K562 (cell line): Measurements from ENCODE around the gene CTCF. TPM values are rescaled to one million over a fixed set of nuclear protein-coding genes. Genes with fewer than 3 reads are reported as not detected.
A peak's percentile ranks its signal among the peaks of the same experiment; 100 is the strongest.

ENCODE experiments used
- E2F5 ChIP-seq: sonication (generic); formaldehyde crosslinking; IDR thresholded peaks from 2 replicates; pipeline ENCODE4 v1.8.0; 2022; ENCODE audit warnings: mild to moderate bottlenecking, missing genetic modification reagents
- ETS2 ChIP-seq: IDR thresholded peaks from 2 replicates; pipeline ENCODE4 v1.6.1; 2016; ENCODE audit warnings: borderline replicate concordance, missing genetic modification characterization, mild to moderate bottlenecking, moderate library complexity, missing compliant biosample characterization; ENCODE audit not compliant: poor library complexity, severe bottlenecking
- ETV1 ChIP-seq: fragments of 450-650 bp; conservative IDR thresholded peaks from 2 replicates; pipeline ENCODE4 v1.6.1; 2016; ENCODE audit warnings: missing genetic modification characterization, control low read depth, low read depth, missing compliant biosample characterization
- FOXA3 ChIP-seq, 2 experiments: fragments of 450-650 bp in 1 of 2; sonication (generic) in 1 of 2; formaldehyde crosslinking; IDR thresholded peaks in 1 of 2; conservative IDR thresholded peaks in 1 of 2; 2 replicates each; pipeline versions ENCODE4 v1.4.0 to v1.8.0; 2020 to 2022; ENCODE audit warnings: mild to moderate bottlenecking in 2 of 2, missing genetic modification reagents in 1 of 2
- GTF2A2 ChIP-seq: IDR thresholded peaks from 2 replicates; pipeline ENCODE4 v1.6.1; 2016; ENCODE audit warnings: mild to moderate bottlenecking, missing genetic modification characterization, missing compliant biosample characterization
- MNT ChIP-seq, 2 experiments: fragments of 450-650 bp; conservative IDR thresholded peaks; 2 replicates each; pipeline ENCODE4 v1.6.1; 2017; ENCODE audit warnings: mild to moderate bottlenecking in 2 of 2, moderate library complexity in 2 of 2
- NKRF ChIP-seq: fragments of 450-650 bp; IDR thresholded peaks from 2 replicates; pipeline ENCODE4 v1.6.1; 2016; ENCODE audit warnings: borderline replicate concordance
- NR4A1 ChIP-seq, 2 experiments: fragments of 250-450 bp in 1 of 2; fragments of 450-650 bp in 1 of 2; sonication (Bioruptor Pico) in 1 of 2; IDR thresholded peaks; 2 replicates each; pipeline versions ENCODE4 v1.4.0 to v1.6.1; 2016 to 2020; ENCODE audit warnings: mild to moderate bottlenecking in 2 of 2, missing compliant biosample characterization in 1 of 2, missing genetic modification characterization in 1 of 2, moderate library complexity in 1 of 2
- POLR2AphosphoS5 ChIP-seq: IDR thresholded peaks from 2 replicates; pipeline ENCODE4 v1.6.1; 2011; ENCODE audit warnings: mild to moderate bottlenecking, low read depth, low read length, moderate library complexity; ENCODE audit not compliant: control insufficient read depth, insufficient read depth
- POLR2G ChIP-seq: fragments of 200-400 bp; formaldehyde crosslinking; IDR thresholded peaks from 2 replicates; pipeline ENCODE4 v1.6.1; 2017; ENCODE audit warnings: low read depth, mild to moderate bottlenecking, antibody characterized with exemption, low read length, moderate library complexity
- SUPT5H ChIP-seq: fragments of 450-650 bp; IDR thresholded peaks from 2 replicates; pipeline ENCODE4 v1.6.1; 2016
- TFAP4 ChIP-seq: sonication (generic); formaldehyde crosslinking; IDR thresholded peaks from 2 replicates; pipeline ENCODE4 v1.8.0; 2022; ENCODE audit warnings: missing genetic modification reagents, mild to moderate bottlenecking, moderate library complexity, borderline replicate concordance
- THRAP3 ChIP-seq: fragments of 450-650 bp; IDR thresholded peaks from 2 replicates; pipeline ENCODE4 v1.6.1; 2016; ENCODE audit warnings: mild to moderate bottlenecking, inconsistent platforms, borderline replicate concordance
- U2AF2 ChIP-seq: fragments of 200-400 bp; formaldehyde crosslinking; optimal IDR thresholded peaks from 2 replicates; pipeline ENCODE3; 2017; ENCODE audit warnings: low read depth, mild to moderate bottlenecking, low read length
- UBTF ChIP-seq, 2 experiments: IDR thresholded peaks; 2 replicates each; pipeline ENCODE4 v1.6.1; 2012; ENCODE audit warnings: improper control_type of control experiment in 2 of 2, low read depth in 2 of 2, low read length in 2 of 2, borderline replicate concordance in 1 of 2
- ZFPM2 ChIP-seq: fragments of 250-450 bp; sonication (Bioruptor Pico); IDR thresholded peaks from 2 replicates; pipeline ENCODE4 v1.5.1; 2022; ENCODE audit warnings: mild to moderate bottlenecking
- polyA plus RNA-seq, 8 experiments: library from polyadenylated mRNA; depleted of rRNA in 4 of 8; stranded (reverse) in 5 of 8; unstranded in 3 of 8; fragments of >200 nt; fragmentation: Nextera tagmentation in 2 of 8; fragmentation: Illumina TruSeq in 1 of 8; extraction: Ambion mirVana in 2 of 8; extraction: Trizol in 1 of 8; gene quantifications; 2 replicates each; pipeline versions ENCODE4 v1.2.1 to v1.2.3, GENCODE V29; 2011 to 2014; ENCODE audit warnings: inconsistent platforms in 1 of 8, missing spikeins in 1 of 8
- total RNA-seq, 7 experiments: library from RNA; depleted of rRNA in 6 of 7; stranded (reverse); fragments of >200 nt in 6 of 7; fragmentation: Illumina TruSeq in 2 of 7; extraction: Trizol in 2 of 7; gene quantifications; 2 replicates each; pipeline versions ENCODE4 v1.2.1 to v1.2.3, GENCODE V29; 2011 to 2021; ENCODE audit warnings: low replicate concordance in 1 of 7

Gene CTCF
- total and polyA plus RNA-seq, 9 of the 15 experiments (the other 6 are each of a cell fraction or from before 2014, with no cell fraction given) = 7.8 to 49.2 (median 33.9) TPM

- TF ChIP-seq NKRF = peak; percentile 36; the same call in 1 of the 2 replicates
- TF ChIP-seq ETS2 = peak; percentile 2
- no peak for TF ChIP-seq THRAP3
- TF ChIP-seq UBTF (IDR thresholded peaks at IDR 0.05; ENCODE audit: borderline replicate concordance in 1 of 2, low read depth in 2 of 2, low read length in 2 of 2) = 0 out of 4 replicates have a peak, but pooled peaks have one; percentile 10 to 43
- TF ChIP-seq MNT (conservative IDR thresholded peaks at IDR 0.05) = 0 out of 4 replicates have a peak, but pooled peaks of 1 of the 2 experiments have one; percentile 42
- TF ChIP-seq U2AF2 = no peak
- TF ChIP-seq SUPT5H = peak; percentile 72; the same call in 1 of the 2 replicates
- TF ChIP-seq E2F5 (CRISPR knock-in tag) = 0 out of 2 replicates have a peak, but pooled peaks have one; percentile 18
- TF ChIP-seq ETV1 = 0 out of 2 replicates have a peak, but pooled peaks have one; percentile 41
- TF ChIP-seq ZFPM2 (CRISPR knock-in tag) = 0 out of 2 replicates have a peak, but pooled peaks have one; percentile 30
- TF ChIP-seq NR4A1 (CRISPR knock-in tag; IDR thresholded peaks at IDR 0.05) = 0 out of 2 replicates have a peak, but pooled peaks have one; percentile 12
- TF ChIP-seq NR4A1 (tag; IDR thresholded peaks at IDR 0.05) = no peak
- TF ChIP-seq POLR2AphosphoS5 = peak; percentile 54; the same call in 1 of the 2 replicates
- 0 out of 4 replicates have a peak, but pooled peaks of 1 of the 2 experiments have one; percentile 12 for TF ChIP-seq FOXA3 (CRISPR knock-in tag; conservative IDR thresholded peaks at IDR 0.05 in 1 of 2, IDR thresholded peaks at IDR 0.05 in 1 of 2)
- no peak for TF ChIP-seq GTF2A2 (tag)
- peak; percentile 2; the same call in 1 of the 2 replicates for TF ChIP-seq TFAP4 (CRISPR knock-in tag)
- peak; percentile 92 for TF ChIP-seq POLR2G
Measured at GRCh38 chr16:67659675-67660563, 97.6 kb downstream of the CTCF start, which contains the start of gene ACD (continued).
